ENCODE results near the gene GGT5.
"Not testable (repeated sequence)": the region's sequence is repeated elsewhere in the genome, so short reads cannot be mapped to it uniquely, and the experiment has no call there.

The GGT5 gene

GRCh38 chr22:24259459-24259858 is 14.6 kb upstream of the GGT5 start:
- peak; percentile 81 for DNase-seq

GRCh38 chr22:24256736-24257135 is 11.9 kb upstream of the GGT5 start:
- not testable (repeated sequence) for DNase-seq

- DNase-seq: not testable (repeated sequence)
Measured at GRCh38 chr22:24256136-24256535, 11.3 kb upstream of the GGT5 start.

GRCh38 chr22:24253126-24253525 is 8.2 kb upstream of the GGT5 start:
- not testable (repeated sequence) for DNase-seq

GRCh38 chr22:24251286-24251685 is 6.4 kb upstream of the GGT5 start:
- DNase-seq: not testable (repeated sequence)

GRCh38 chr22:24249413-24249812 is 4.5 kb upstream of the GGT5 start:
- DNase-seq: not testable (repeated sequence)

- DNase-seq: not testable (repeated sequence)
Measured at GRCh38 chr22:24248611-24249010, 3.7 kb upstream of the GGT5 start.

GRCh38 chr22:24247564-24248344 is 2.9 kb upstream of the GGT5 start:
- peak; percentile 78 for DNase-seq

GRCh38 chr22:24247011-24247507 is 2.2 kb upstream of the GGT5 start:
- no peak for DNase-seq

- not testable (repeated sequence) for DNase-seq
Measured at GRCh38 chr22:24245584-24246561, 991 bp upstream of the GGT5 start.

- no peak for DNase-seq
Measured at GRCh38 chr22:24244144-24244787, 616 bp downstream of the GGT5 start.

- DNase-seq: not testable (repeated sequence)
Measured at GRCh38 chr22:24243417-24243816, 1.5 kb downstream of the GGT5 start.

GRCh38 chr22:24240985-24241692 is 3.7 kb downstream of the GGT5 start:
- DNase-seq: not testable (repeated sequence)

- no peak for DNase-seq
Measured at GRCh38 chr22:24240381-24240780, 4.5 kb downstream of the GGT5 start.

GRCh38 chr22:24238101-24238694 is 6.7 kb downstream of the GGT5 start:
- not testable (repeated sequence) for DNase-seq

- no peak for DNase-seq
Measured at GRCh38 chr22:24236656-24237055, 8.2 kb downstream of the GGT5 start.

GRCh38 chr22:24235315-24235714 is 9.6 kb downstream of the GGT5 start:
- DNase-seq: no peak

- DNase-seq: no peak
Measured at GRCh38 chr22:24233816-24234215, 11.1 kb downstream of the GGT5 start.

- no peak for DNase-seq
Measured at GRCh38 chr22:24233235-24233634, 11.6 kb downstream of the GGT5 start.

GRCh38 chr22:24232725-24233124 is 12.2 kb downstream of the GGT5 start:
- no peak for DNase-seq

GRCh38 chr22:24232124-24232523 is 12.8 kb downstream of the GGT5 start:
- DNase-seq: no peak

- DNase-seq: no peak
Measured at GRCh38 chr22:24231706-24232105, 13.2 kb downstream of the GGT5 start.
